HG02943 (cell line): Measurements from ENCODE around the gene SESN3.
A peak's percentile ranks its signal among the peaks of the same experiment; 100 is the strongest.
"Not testable (repeated sequence)": the region's sequence is repeated elsewhere in the genome, so short reads cannot be mapped to it uniquely, and the experiment has no call there.

ENCODE experiments used
- ATAC-seq: cut with Tn5 transposase; IDR thresholded peaks from one replicate; pipeline ENCODE4 v1.9.1; 2021; ENCODE audit warnings: mild to moderate bottlenecking, low read depth, moderate library complexity; ENCODE audit not compliant: unreplicated experiment

Gene SESN3, protein sequence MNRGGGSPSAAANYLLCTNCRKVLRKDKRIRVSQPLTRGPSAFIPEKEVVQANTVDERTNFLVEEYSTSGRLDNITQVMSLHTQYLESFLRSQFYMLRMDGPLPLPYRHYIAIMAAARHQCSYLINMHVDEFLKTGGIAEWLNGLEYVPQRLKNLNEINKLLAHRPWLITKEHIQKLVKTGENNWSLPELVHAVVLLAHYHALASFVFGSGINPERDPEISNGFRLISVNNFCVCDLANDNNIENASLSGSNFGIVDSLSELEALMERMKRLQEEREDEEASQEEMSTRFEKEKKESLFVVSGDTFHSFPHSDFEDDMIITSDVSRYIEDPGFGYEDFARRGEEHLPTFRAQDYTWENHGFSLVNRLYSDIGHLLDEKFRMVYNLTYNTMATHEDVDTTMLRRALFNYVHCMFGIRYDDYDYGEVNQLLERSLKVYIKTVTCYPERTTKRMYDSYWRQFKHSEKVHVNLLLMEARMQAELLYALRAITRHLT

DNA sequence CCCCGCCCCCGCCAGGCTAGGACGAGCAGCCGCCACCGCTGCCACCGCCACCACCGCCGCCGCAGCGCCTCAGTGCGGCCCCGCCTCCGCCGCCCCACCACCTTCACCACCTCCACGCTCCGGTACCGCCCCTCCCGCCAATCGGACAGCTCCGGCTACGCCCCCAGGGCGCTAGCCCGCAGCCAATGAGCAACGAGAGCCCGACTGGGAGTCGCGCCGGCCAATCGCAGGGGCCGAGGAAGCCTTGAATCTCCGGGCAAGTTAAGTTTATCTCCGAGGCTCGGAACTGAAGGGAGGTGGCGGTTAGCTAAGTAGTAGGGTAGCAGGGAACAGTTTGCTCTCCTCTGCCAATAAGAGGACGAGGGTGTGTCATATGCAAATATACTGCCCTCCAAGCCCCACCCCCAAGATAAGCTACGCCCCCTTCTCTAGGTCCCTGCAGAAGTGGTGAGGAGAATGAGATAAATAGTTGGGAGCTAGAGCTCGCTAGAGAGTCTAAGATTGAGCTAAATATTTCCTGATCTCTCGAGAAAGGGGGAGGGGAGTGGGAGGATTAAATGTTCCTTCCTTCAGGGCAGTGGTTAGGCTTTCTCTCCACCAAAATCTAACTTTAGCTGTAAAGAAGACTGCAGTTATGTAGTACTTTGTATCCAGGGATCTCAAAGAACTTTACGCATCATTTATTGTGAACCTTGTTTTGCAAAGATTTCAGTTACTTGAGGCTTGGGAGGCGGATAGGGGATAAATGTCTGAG, at the start of gene SESN3:
TSS of gene SESN3 (minus strand) at position 76 of the 754 bp plus-strand sequence. CDS start 342 bp downstream, outside the sequence.
- peak; percentile 95 for ATAC-seq

DNA sequence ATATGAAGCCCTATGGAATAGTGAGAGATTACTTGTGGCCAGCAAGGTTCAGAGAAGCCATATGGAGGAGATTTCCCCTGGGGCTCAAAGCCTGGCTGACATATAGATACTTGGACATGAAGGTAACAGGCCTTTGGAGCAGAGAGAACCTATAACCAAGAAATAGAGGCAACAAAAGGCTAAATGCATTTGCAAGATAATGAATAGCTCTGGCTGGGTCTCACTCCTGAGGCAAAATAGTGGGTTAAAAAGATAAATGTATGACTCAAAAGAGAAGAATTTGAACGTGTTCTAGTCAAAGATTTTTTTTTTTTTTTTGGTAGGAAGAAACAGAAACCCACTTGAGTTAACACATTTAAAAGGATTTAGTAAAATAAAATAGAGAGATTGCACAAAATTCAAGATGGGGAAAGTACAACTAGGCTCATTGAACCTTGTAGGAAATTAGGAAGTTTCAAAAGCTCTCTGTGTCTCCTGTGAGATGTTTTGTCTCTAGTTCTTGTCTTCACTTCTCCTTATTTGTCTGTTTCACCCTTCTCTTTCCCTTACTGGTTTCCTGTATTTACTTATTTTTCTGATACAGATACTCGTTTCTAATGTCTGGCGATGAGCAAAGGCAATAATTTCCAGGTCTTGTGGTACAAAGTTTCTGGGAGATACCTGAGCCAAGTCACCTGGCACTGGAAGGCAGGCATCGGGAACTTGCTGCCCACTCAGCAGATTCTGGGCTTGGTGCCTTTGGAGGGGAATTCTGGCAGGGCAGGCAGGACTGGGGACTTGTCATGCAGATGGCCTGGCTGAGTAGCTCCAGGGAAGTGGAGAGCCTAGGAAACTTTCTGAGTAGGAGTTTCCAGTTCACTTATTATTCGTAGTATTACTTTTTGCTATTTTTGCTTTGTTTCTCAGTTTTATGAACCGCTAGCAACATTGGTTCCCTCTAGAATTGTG, 49.2 kb upstream of the SESN3 start:
- no peak for ATAC-seq

DNA sequence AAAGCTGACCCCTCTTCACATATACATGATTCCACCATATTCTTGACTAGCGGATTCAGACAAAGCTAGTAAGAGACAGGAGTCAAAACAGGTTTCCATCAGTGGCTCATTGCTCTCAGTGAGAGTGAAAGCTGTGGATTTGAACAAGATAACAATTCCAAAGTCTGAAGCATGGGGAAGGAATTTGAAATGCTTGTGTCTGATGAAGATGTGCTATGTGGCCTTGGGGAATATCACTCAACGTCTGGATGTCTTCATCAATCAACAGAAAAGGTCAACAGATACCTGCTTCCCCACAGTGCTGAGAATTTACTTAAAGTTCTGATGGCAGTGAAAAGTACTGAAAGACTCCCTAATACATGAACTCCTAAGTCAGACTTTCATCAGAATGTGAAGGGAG, 46.9 kb upstream of the SESN3 start:
- no peak for ATAC-seq

DNA sequence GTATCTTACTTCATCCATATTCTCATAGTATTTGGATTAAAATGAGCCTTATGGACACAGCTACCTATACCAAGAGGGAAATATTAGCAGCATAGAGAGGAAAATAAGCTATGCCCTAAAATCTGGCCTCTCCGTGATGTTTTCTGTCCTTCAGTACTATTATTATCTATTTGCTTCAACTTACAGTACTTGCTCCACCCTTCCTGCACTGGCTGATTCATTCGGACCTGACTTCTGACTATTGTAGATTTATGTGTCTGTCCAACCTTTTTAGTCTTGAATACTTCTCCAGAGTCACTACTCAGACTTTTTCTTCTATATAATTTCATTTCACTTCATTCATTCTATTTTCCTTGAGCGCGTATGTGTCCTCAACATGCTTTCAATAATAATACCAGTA, 45.1 kb upstream of the SESN3 start:
- ATAC-seq, result no peak

DNA sequence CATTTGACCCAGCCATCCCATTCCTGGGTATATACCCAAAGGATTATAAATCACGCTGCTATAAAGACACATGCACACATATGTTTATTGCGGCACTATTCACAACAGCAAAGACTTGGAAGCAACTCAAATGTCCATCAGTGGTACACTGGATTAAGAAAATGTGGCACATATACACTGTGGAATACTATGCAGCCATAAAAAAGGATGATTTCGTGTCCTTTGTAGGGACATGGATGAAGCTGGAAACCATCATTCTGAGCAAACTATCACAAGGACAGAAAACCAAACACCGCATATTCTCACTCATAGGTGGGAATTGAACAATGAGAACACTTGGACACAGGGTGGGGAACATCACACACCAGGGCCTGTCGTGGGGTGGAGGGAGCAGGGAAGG, 42.6 kb upstream of the SESN3 start:
- not testable (repeated sequence) for ATAC-seq

DNA sequence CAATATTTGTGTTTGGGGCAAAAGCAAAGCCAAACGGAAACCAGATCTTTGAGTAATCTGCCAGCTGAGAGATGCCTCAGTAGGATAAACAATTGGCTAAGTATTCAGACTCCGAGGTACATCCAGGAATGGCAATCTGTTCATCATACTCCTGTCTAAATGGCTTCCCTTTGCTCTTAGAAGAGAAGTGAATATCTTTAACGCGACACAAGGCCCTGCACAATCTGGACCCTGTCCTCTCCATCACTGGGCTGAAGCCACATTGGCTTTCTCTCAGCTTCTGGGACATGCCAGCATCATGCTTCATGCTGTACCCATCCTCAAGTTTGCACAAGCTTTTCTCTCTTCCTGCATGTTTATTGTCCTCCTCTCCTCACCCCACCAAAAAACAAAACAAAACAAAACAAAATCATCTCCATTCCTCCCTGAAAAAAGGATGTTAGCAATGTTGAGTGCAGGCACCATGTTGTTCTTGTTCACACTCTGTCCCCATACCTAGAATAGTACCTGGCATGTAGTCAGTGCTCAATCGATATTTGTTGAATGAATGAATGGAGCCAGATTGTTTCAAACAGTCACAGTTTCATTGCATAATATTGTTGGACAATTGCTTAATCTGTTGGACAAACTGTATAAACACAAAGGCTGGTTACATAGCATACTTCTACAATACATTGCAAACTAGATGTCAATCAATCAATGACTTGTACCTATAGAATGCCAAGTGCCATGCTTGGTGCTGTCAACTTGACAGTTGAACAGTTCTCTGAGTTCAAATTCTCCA, 38.2 kb upstream of the SESN3 start:
- no peak for ATAC-seq

DNA sequence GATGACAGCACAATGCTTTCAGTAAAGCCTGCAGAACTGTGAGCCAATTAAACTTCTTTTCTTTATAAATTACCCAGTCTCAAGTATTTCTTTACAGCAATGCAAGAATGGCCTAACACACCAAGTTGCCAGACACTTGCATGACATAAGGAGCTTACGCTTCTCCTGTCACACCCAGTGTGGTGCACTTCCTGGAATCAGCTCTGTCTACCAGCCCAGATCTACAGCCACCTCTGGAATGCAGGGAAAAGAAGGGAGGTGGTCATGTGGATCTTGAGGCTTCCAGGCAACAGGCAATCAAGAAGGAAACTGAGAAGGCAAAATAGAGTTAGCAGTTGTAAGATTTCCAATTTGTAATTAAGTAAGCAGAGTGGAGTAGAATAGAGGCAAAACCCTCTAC, 37.4 kb upstream of the SESN3 start:
- ATAC-seq, result no peak

DNA sequence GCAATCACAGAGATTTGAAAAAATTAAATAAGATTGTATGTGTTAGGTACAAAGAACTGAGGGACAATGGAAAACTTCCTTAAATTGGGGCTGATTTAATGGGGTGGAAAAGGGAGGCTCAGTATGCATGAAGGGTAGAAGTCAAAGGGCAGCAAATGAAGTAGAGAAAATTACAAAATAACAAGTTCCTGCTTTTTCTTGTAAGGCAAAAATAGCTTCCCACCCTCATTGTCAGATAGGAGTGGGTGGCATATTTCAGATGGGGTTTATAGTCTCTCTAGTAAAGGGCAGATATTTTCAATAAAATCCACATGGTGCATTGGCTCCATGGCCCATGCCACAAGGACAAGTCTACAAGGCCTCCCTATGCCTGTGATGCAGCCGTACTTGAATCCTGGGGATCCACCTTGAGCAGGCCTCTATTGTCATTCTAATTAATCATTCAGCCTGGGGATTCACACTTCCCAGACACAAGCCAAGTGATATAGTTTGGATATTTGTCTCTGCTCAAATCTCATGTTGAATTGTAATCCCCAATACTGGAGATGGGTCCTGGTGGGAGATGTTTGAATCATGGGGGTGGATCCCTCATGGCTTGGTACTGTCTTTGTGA, 36.7 kb upstream of the SESN3 start:
- ATAC-seq, result no peak

DNA sequence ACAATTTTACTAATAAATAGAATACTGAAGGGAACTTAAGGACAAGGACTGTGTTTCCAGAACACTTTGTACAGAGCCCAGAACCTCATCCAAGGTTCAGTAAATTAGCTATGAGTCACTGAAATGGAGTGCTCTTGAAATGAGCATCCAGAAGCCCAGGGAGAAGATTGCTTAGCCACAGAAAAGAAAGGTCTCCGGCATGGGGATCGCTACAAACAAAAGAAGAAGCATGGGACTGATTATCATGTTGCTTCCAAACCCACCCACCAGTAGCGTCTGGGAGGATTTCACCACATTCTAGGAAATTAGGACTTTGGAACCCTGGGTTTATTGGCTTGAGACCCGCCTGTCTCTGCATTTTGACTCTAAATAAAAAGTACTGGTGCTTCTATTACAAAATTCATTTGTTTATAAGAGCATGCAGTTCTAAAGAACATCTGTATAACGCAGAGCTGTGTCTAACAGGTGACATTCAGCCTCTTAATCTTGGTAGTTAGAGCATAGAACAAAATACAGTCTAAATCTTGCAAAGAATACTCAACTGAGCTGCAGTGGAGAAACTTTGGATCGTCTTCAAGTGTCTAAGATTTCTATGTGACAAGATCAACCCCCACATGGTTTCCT, 35.9 kb upstream of the SESN3 start:
- ATAC-seq, result no peak

DNA sequence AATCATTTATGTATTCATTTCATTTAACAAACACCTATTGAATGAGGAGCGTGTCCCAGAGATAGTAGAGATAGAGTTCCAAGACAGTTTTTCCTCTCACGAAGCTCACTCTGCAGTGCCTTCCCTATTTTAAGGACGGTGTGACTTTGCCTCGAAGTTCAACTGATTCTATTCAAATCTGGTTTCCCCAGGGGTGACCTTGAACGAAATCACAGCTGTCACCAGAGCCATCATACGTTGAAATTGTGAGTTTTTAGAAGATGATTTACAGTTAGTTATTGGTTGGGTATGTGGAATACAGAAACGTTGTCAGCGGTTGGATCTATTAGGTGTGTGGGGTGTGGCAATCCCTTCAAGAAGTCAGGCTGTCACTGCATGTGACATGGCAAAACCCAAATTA, 33.9 kb upstream of the SESN3 start:
- no peak for ATAC-seq

DNA sequence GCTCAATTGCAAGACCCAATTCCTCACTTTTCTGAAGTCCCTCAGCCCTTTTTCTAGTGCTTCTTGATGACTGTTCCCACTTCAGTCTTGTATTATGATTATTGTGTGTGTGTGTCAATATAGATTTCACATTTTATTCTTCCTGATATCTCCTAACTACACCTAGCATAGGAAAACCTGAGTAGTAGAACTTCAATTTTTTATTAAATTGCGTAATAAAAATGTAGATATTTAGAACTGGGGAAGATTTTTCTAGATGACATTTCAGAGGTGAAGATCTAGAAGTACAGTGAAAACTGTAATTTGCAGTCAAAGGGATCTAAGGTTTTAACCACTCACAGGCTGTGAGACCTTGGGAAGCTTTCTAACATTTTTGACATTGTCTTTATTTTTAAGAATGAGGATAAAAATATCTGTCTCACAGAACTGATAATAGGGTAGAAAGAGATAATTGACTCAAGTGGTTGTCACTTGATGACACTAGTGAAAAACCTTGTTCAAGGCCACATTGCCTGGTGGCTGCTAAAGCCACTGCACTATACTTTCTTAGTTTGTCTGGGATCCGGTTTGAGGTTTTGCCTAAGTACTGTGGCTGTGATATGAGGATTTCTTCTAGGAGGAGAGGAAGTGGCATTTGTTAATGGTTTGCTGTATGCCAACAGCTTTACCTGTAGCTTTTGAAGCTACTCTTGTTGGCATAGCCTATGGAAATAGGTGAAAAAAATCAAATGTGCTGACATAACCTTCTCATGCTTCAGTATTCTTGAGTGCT, 32.2 kb upstream of the SESN3 start:
- ATAC-seq, result no peak

DNA sequence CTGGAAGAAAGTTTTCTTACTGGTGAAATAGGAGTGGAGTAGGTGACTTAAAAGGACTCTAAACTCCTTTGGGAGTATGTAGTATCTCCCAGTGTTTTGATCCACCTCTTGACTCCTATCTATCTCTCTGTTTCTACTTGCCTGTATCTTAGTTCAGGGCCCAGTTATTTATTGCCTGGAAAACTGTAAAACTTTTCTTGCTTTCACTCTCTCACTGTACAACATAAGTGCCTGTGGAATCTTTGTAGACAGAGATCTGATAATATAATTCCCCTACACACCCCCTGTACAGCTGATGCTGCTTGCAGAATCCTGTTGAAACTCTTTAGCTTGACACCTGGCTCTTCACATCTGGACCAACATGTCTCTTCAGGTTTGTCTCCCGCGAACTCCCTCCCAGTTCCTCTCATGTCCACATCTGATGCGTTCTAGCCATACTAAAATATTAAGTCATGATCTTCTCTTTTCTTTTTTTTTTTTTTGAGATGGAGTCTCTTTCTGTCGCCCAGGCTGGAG, 26.5 kb upstream of the SESN3 start:
- ATAC-seq, result no peak

DNA sequence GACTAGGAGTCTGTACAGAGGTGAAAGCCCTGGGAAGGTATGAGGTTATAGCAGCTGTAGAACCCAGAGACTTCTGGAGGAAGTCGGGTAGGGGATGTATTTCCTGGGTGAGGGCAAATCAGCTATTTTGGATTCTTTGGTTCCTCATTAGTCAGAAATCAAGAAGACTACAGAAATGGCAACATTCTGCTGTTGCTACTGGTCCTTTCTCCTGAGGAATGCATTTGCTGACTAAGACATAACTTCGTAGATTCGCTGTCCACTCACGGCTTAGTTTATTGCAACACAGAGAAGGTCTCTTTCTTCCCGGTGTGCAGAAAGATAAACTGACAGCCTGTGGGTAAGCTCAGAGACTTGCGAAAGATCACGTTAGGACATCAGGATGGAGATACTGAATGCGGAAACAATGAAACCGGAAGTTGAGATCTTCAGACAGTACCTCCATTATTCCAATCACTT, 25.3 kb upstream of the SESN3 start:
- ATAC-seq, result no peak

DNA sequence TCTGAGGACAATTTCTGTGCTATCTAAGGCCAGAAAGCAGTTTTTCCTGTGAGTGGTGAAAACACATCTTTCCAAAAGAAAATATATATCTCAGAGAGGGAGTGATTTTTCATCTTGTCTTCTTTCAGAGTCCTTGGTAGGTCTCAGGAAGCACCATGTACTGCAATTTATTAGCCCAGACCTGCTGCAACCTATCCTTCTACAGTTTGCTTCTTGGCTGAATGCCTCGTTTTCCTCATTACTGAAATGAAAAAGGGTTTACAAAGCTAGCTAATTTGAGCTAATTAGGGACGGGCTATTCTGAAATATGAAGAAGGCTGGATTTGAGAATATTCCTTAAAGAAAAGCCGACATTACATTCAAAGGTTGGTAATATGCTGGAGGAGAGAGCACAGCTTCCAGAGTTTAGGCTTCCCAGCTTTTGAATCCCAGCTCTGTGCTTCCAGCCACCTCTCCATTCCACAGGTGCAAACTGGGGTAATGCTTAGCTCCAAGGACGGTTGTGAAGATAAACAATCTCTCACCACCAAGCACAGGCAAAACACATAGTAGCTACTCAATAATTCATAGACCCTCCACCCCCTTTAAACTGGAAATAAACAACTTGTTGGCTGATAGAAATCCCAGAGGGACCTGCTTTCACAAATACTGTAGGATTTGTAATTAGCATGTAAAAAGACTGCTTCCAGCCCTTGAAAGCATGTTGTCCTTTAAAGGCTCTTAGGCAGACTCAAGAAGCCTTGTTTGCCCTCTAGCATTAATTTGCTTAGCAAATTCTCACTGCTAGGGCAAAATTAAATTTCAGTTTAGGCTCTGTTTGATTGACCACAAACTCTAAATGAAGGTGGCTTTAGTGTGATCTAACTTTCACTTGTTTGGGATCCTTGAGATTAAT, 24.5 kb upstream of the SESN3 start:
- no peak for ATAC-seq

DNA sequence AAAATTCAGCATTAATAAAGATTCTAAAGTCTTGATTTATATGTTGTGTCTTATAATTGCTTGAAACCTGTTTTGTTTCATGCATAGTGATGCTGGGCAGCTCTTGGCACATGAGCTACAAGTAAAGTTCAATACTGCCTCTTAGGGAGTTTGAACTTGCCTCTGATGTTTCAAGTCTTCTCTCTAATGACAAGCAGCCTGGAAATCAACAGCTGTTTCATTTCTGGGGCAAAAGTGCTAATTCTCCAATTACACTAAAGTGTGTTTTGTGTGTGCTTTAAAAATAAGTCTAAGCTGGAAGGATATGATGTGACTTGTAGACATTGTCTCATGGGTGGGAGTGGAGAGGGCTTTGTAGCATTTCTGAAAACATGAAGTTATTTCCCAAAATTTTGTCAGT, 23.7 kb upstream of the SESN3 start:
- no peak for ATAC-seq

DNA sequence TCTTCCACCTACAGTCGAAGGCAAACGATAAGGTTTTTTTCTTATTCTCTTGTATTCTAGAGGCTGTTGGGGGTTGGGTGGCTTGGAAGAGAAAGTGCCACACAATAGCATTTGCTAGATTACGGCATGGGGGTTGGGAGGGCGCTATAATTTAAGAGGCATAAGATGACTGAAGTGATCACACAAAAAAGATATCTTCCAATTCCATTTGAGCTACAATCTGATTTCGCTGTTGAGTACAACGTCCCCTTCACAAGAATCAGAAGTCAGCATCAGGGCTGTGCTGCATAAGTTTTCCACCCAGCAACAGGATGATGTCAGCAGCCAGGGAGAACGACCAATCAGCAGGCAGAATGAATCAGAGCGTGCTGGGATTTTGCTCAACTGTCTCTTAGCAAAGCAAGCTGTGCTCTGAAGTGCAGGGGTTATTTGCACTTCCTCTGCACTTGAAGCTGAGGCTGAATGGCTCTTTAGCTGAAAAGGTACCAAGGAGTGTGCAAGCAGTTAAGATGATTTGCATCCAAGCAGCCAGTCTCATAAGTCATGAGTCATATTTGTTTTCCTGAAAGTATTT, 23.2 kb upstream of the SESN3 start:
- ATAC-seq, result peak; percentile 99

DNA sequence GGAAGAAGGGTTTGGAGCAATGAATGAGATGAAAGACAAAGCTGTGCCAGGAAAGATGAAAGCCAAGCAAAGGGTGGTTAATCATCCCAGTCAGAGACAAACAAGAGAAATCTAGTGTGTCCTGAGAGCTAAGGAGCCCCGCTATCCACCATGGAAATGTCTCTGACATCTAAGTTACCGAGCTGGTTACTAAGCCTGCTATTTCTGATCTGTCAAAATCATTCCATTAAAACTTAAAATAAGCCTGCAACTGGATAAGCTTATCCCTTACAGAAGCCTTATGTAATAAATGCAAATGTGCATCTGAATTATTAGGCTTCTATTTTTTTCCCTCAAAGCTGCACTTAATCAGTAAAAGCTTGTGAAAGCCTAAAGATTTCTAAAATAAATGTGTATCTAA, 22.1 kb upstream of the SESN3 start:
- ATAC-seq, result no peak
